ENCODE data around the gene IL17C. TPM values are rescaled to one million over a fixed set of nuclear protein-coding genes. Genes with fewer than 3 reads are reported as not detected.
A peak's percentile ranks its signal among the peaks of the same experiment; 100 is the strongest.

IL17C gene
- total and polyA plus RNA-seq, 7 experiments from 2014 or later, result 0.37 TPM; not detected in 6

- peaks cover 0 to 50% (median 0%) of the 10 kb centered on the region in 3 experiments for H3K36me3 ChIP-seq (ENCODE audit: control insufficient read depth in 2 of 3, insufficient read depth in 3 of 3, low read length in 3 of 3)
- H3K9me3 ChIP-seq (ENCODE audit: control insufficient read depth in 2 of 3, low read length in 3 of 3), result no peaks in the 10 kb centered on the region
- H3K9me3 Mint-ChIP-seq, result peaks cover 0 to 2% (median 0%) of the 10 kb centered on the region in 11 donors
- H3K27ac ChIP-seq (ENCODE audit: low read depth, low read length), result no peak overlapping the region
- CTCF ChIA-PET, result no interaction called here
- intact Hi-C loops (cut with micrococcal nuclease), result no loop called here
- no peaks in the 10 kb centered on the region for H3K27me3 ChIP-seq (ENCODE audit: control insufficient read depth in 2 of 2, insufficient read depth in 2 of 2, low read length in 2 of 2)
- POLR2A ChIA-PET, result no interaction called here
- H3K27ac Mint-ChIP-seq, result no peak overlapping the region
- H3K4me1 ChIP-seq (ENCODE audit: control insufficient read depth in 2 of 2, insufficient read depth in 2 of 2, low read length in 2 of 2), result no peaks in the 10 kb centered on the region
- no peak overlapping the region for H3K4me3 Mint-ChIP-seq
- no peaks in the 10 kb centered on the region for H3K27me3 Mint-ChIP-seq
- DNase-seq, result no peak
- no peak overlapping the region for H3K4me3 ChIP-seq (ENCODE audit: low read length)
- peaks cover 10 to 26% (median 16%) of the 10 kb centered on the region in 5 donors for H3K36me3 Mint-ChIP-seq
- no peak for ATAC-seq
- H3K4me1 Mint-ChIP-seq, result peaks cover 18 to 27% (median 25%) of the 10 kb centered on the region in 7 donors
Observed at GRCh38 chr16:88593910-88594309, 44.5 kb upstream of the IL17C start.

- DNase-seq, result no peak
- intact Hi-C loops (cut with micrococcal nuclease), result no loop called here
- POLR2A ChIA-PET, result interaction anchor here (0.6 kb wide), 1 partner anchor 1382 kb away, joined by 3 read pairs; no protein-coding TSS in a partner anchor
- CTCF ChIA-PET, result no interaction called here
- peaks cover 0 to 2% (median 0%) of the 10 kb centered on the region in 11 donors for H3K9me3 Mint-ChIP-seq
- peaks cover 7 to 26% (median 9%) of the 10 kb centered on the region in 5 donors for H3K36me3 Mint-ChIP-seq
- H3K27me3 ChIP-seq (ENCODE audit: control insufficient read depth in 2 of 2, insufficient read depth in 2 of 2, low read length in 2 of 2), result no peaks in the 10 kb centered on the region
- peaks cover 0 to 50% (median 9%) of the 10 kb centered on the region in 3 experiments for H3K36me3 ChIP-seq (ENCODE audit: control insufficient read depth in 2 of 3, insufficient read depth in 3 of 3, low read length in 3 of 3)
- no peaks in the 10 kb centered on the region for H3K4me1 ChIP-seq (ENCODE audit: control insufficient read depth in 2 of 2, insufficient read depth in 2 of 2, low read length in 2 of 2)
- no peak overlapping the region for H3K27ac ChIP-seq (ENCODE audit: low read depth, low read length)
- ATAC-seq, result no peak
- no peaks in the 10 kb centered on the region for H3K27me3 Mint-ChIP-seq
- peaks cover 12 to 21% (median 17%) of the 10 kb centered on the region in 7 donors for H3K4me1 Mint-ChIP-seq
- no peak overlapping the region for H3K27ac Mint-ChIP-seq
- no peak overlapping the region for H3K4me3 Mint-ChIP-seq
- no peaks in the 10 kb centered on the region for H3K9me3 ChIP-seq (ENCODE audit: control insufficient read depth in 2 of 3, low read length in 3 of 3)
- no peak overlapping the region for H3K4me3 ChIP-seq (ENCODE audit: low read length)
Observed at GRCh38 chr16:88595101-88595500, 43.3 kb upstream of the IL17C start.

- Histone ChIP-seq H3K4me1 (ENCODE audit: control insufficient read depth in 2 of 2, insufficient read depth in 2 of 2, low read length in 2 of 2) (no peaks in the 10 kb centered on the region), H3K27me3 (ENCODE audit: control insufficient read depth in 2 of 2, insufficient read depth in 2 of 2, low read length in 2 of 2) (no peaks in the 10 kb centered on the region), H3K9me3 (ENCODE audit: control insufficient read depth in 2 of 3, low read length in 3 of 3) (no peaks in the 10 kb centered on the region), H3K36me3 (ENCODE audit: control insufficient read depth in 2 of 3, insufficient read depth in 3 of 3, low read length in 3 of 3) (peaks cover 0 to 50% (median 10%) of the 10 kb centered on the region in 3 experiments), H3K4me3 (ENCODE audit: low read length) (no peak overlapping the region), H3K27ac (ENCODE audit: low read depth, low read length) (no peak overlapping the region)
- no peak overlapping the region for H3K27ac Mint-ChIP-seq
- DNase-seq, result no peak
- H3K27me3 Mint-ChIP-seq, result no peaks in the 10 kb centered on the region
- peaks cover 12 to 22% (median 17%) of the 10 kb centered on the region in 7 donors for H3K4me1 Mint-ChIP-seq
- H3K36me3 Mint-ChIP-seq, result peaks cover 7 to 29% (median 9%) of the 10 kb centered on the region in 5 donors
- CTCF ChIA-PET, result no interaction called here
- intact Hi-C loops (cut with micrococcal nuclease), result no loop called here
- peaks cover 0 to 2% (median 0%) of the 10 kb centered on the region in 11 donors for H3K9me3 Mint-ChIP-seq
- POLR2A ChIA-PET, result interaction anchor here (0.6 kb wide), 1 partner anchor 1381 kb away, joined by 3 read pairs; no protein-coding TSS in a partner anchor
- no peak for ATAC-seq
- H3K4me3 Mint-ChIP-seq, result no peak overlapping the region
Observed at GRCh38 chr16:88595921-88596320, 42.5 kb upstream of the IL17C start.

- peak overlapping the region in 1 of 9 donors; percentile 48 for H3K27ac Mint-ChIP-seq
- no peaks in the 10 kb centered on the region for H3K4me1 ChIP-seq (ENCODE audit: control insufficient read depth in 2 of 2, insufficient read depth in 2 of 2, low read length in 2 of 2)
- H3K27me3 Mint-ChIP-seq, result no peaks in the 10 kb centered on the region
- no peak overlapping the region for H3K4me3 Mint-ChIP-seq
- no peak overlapping the region for H3K4me3 ChIP-seq (ENCODE audit: low read length)
- H3K36me3 Mint-ChIP-seq, result peaks cover 7 to 32% (median 12%) of the 10 kb centered on the region in 5 donors
- ChIA-PET CTCF (no interaction called here), POLR2A (interaction anchor here (0.7 kb wide), 1 partner anchor 9 kb away, joined by 3 read pairs; no protein-coding TSS in a partner anchor)
- peaks cover 0 to 2% (median 0%) of the 10 kb centered on the region in 11 donors for H3K9me3 Mint-ChIP-seq
- peaks cover 11 to 24% (median 17%) of the 10 kb centered on the region in 7 donors for H3K4me1 Mint-ChIP-seq
- DNase-seq (no peak), ATAC-seq (no peak)
- no peak overlapping the region for H3K27ac ChIP-seq (ENCODE audit: low read depth, low read length)
- peaks cover 0 to 53% (median 15%) of the 10 kb centered on the region in 3 experiments for H3K36me3 ChIP-seq (ENCODE audit: control insufficient read depth in 2 of 3, insufficient read depth in 3 of 3, low read length in 3 of 3)
- no peaks in the 10 kb centered on the region for H3K27me3 ChIP-seq (ENCODE audit: control insufficient read depth in 2 of 2, insufficient read depth in 2 of 2, low read length in 2 of 2)
- intact Hi-C loops (cut with micrococcal nuclease), result no loop called here
- H3K9me3 ChIP-seq (ENCODE audit: control insufficient read depth in 2 of 3, low read length in 3 of 3), result no peaks in the 10 kb centered on the region
Observed at GRCh38 chr16:88596483-88596882, 41.9 kb upstream of the IL17C start.

- ChIA-PET CTCF (no interaction called here), POLR2A (no interaction called here)
- ATAC-seq (no peak), DNase-seq (no peak)
- H3K4me3 Mint-ChIP-seq, result no peak overlapping the region
- H3K4me1 Mint-ChIP-seq, result peaks cover 2 to 16% (median 7%) of the 10 kb centered on the region in 7 donors
- H3K27ac Mint-ChIP-seq, result no peak overlapping the region
- Histone ChIP-seq H3K9me3 (ENCODE audit: control insufficient read depth in 2 of 3, low read length in 3 of 3) (no peaks in the 10 kb centered on the region), H3K4me3 (ENCODE audit: low read length) (no peak overlapping the region), H3K4me1 (ENCODE audit: control insufficient read depth in 2 of 2, insufficient read depth in 2 of 2, low read length in 2 of 2) (no peaks in the 10 kb centered on the region), H3K27me3 (ENCODE audit: control insufficient read depth in 2 of 2, insufficient read depth in 2 of 2, low read length in 2 of 2) (no peaks in the 10 kb centered on the region), H3K36me3 (ENCODE audit: control insufficient read depth in 2 of 3, insufficient read depth in 3 of 3, low read length in 3 of 3) (peaks cover 7 to 59% (median 15%) of the 10 kb centered on the region in 3 experiments), H3K27ac (ENCODE audit: low read depth, low read length) (no peak overlapping the region)
- H3K27me3 Mint-ChIP-seq, result no peaks in the 10 kb centered on the region
- H3K9me3 Mint-ChIP-seq, result peaks cover 0 to 2% (median 0%) of the 10 kb centered on the region in 11 donors
- intact Hi-C loops (cut with micrococcal nuclease), result no loop called here
- peaks cover 4 to 39% (median 8%) of the 10 kb centered on the region in 5 donors for H3K36me3 Mint-ChIP-seq
Observed at GRCh38 chr16:88597856-88598491, 40.4 kb upstream of the IL17C start.

GRCh38 chr16:88599092-88599733 is 39.2 kb upstream of the IL17C start:
- ChIA-PET CTCF (no interaction called here), POLR2A (no interaction called here)
- Histone ChIP-seq H3K4me1 (ENCODE audit: control insufficient read depth in 2 of 2, insufficient read depth in 2 of 2, low read length in 2 of 2) (no peaks in the 10 kb centered on the region), H3K4me3 (ENCODE audit: low read length) (no peak overlapping the region), H3K9me3 (ENCODE audit: control insufficient read depth in 2 of 3, low read length in 3 of 3) (no peaks in the 10 kb centered on the region), H3K36me3 (ENCODE audit: control insufficient read depth in 2 of 3, insufficient read depth in 3 of 3, low read length in 3 of 3) (peaks cover 7 to 52% (median 15%) of the 10 kb centered on the region in 3 experiments), H3K27ac (ENCODE audit: low read depth, low read length) (no peak overlapping the region), H3K27me3 (ENCODE audit: control insufficient read depth in 2 of 2, insufficient read depth in 2 of 2, low read length in 2 of 2) (no peaks in the 10 kb centered on the region)
- peak; percentile 73 for ATAC-seq
- H3K27ac Mint-ChIP-seq, result peak overlapping the region in 1 of 9 donors; percentile 38
- no peak for DNase-seq
- peaks cover 4 to 38% (median 6%) of the 10 kb centered on the region in 5 donors for H3K36me3 Mint-ChIP-seq
- no peaks in the 10 kb centered on the region for H3K27me3 Mint-ChIP-seq
- peaks cover 0 to 13% (median 4%) of the 10 kb centered on the region in 7 donors for H3K4me1 Mint-ChIP-seq
- H3K9me3 Mint-ChIP-seq, result no peaks in the 10 kb centered on the region
- intact Hi-C loops (cut with micrococcal nuclease), result no loop called here
- H3K4me3 Mint-ChIP-seq, result no peak overlapping the region
